GM21526 (cell line): Measurements from ENCODE around the gene NHSL2.

Experiments used
- ATAC-seq: cut with Tn5 transposase; IDR thresholded peaks from one replicate; pipeline ENCODE4 v1.9.1; 2021; ENCODE audit warnings: moderate library complexity; ENCODE audit not compliant: unreplicated experiment, low FRiP score

The NHSL2 gene

DNA sequence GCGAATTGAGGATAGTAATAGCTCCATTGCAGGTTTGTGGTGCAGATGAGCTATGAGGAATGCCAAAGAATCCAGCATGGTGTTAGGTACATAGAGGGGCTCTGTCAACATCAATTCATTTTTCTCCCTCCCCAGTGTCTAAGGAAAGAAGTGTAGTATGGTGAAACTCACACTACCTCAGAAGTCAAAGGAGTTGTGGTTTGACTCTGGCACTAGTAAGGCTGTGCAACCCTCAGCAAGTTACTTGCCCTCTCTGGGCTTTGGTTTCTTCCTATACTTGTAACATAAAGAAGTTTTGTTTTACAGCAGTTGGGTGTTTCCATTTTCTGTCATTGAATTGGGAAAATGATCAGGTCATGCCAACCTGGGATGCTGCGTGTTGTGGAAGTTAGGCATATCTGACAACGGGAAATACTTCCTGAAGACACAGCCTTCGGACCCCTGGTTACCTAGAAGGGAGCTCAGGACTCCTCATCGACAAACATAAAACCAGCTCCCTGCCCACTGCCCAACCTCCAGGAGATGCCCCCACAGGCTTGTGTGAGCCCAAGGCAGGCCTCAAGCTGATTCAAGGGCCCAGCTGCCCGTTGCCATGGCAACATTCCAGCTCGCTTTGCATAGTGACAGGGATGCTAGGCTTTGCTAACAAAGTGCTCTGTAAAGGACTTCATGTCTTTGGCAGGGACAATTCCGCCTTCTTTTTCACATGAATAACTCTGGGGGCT lies 149.7 kb downstream of the NHSL2 start:
- no peak for ATAC-seq

DNA sequence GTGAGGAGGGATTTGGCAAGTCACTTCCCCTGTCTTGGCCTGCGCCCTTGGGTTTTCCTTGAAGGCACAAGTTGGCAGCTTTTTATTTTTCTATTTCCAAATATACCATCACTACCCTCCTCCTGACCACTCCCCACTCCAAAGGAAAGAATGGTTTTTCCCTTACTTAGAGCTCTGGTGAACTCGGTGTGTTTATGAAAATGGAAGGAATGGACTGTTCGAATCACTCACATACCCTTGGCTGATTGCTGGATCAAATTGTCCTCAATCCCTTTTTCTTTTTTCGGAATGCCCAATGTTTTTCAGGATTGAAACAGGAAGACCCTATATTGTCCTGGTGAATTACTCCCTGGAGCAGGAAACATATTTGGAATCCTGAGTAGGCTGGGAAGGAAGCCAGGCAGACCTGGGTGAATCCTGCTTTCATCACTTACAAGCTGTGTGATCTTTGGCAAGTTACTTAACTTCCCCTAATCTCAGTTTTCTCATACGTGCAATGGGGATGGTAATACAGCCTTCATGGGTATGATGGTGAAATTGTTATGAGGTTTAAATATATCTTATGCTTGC lies 150.4 kb downstream of the NHSL2 start:
- no peak for ATAC-seq

DNA sequence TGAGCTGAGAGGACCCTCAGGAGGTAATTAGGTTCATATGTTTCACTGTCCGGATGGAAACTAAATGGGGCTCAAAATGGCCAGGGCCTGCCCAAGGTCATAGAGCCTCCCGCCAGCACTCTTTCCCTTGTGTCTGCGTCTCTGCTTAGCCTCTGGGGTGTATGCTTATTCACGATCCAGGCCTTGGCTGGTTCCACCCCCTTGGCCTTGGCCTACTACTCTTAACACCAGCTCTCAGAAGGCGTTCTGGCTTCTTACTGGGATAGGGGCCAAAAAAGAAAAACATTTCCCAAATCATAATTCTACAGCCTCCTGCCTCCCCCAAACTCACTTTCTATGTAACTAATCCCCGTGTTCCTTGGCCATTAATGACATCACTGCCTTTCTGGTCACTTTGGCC lies 152.3 kb downstream of the NHSL2 start:
- ATAC-seq = no peak

DNA sequence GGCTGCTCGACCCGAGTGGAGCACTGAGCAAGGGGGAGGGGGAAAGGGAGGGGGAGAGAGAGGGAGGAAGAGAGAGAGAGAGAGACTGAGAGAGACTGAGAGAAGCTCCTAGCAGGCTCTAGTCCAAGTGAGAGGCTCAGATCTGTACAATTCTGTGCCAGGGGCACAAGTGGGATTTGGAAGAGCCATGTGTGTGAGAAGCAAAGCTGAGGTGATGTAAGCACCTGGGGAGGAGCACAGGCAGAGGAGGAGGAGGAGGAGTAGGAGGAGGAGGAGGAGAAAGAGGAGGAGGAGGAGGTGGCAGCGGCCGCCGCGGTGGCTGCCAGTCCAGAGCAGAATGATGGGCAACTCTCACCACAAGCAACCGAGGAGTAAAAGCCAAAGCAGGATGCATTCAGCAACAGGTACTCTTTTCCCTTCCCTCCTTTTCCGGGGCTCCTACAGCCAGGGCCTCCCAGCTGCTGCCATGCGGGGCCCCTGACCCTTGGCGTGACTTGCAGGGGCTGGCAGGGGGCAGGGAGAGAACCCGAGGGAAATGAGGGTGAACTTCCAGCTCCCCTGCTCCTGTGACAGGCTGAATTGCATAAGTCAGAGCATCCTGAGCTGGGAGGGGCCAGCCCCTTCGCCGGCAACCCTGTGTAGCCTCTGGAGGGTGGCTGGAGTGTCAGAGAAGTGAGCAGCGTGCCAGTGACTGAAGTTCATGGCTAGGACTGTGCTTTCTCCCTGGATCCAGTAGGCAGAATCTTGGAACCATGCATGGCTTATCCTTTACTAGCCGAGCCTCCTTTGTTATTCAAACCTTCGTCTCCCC lies 158.9 kb downstream of the NHSL2 start:
- no peak for ATAC-seq

DNA sequence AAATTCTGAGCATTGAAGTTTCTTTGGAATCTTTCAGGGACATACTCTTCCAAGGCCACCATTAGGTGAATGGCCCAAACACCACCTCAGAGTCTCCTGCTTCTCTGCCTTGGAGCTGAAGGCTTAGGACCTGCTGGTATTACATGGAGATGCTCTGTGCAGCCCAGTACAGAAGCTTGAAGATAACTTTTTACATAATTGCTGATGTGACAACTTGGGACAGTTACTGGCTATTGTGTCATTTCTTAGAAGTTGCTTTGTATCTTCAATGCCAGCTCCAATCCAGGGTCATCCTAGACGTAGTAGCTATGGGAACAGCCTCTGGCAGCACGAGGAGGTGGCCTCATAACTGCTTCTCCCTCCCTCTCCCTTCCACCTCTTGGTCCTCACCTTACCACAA lies 160.6 kb downstream of the NHSL2 start:
- ATAC-seq = no peak

DNA sequence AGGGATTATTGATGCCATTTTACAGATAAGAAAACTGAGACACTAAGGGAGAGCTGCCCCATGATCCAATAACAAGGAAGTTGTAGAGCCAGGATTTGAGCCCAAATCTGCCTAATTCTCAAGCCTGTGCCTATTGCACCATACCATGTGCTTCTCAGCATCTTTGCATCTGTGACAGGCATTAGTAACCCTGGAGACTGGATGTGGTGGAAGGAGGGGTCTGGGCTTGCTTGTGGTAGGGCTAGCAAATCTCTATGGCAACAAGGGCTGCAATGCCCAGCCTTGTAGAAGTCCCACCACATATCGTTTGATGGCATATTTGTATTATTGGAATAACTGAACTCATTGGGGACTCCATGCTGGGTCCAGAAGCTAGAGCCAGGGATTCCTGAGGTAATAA lies 163.0 kb downstream of the NHSL2 start:
- ATAC-seq = no peak

DNA sequence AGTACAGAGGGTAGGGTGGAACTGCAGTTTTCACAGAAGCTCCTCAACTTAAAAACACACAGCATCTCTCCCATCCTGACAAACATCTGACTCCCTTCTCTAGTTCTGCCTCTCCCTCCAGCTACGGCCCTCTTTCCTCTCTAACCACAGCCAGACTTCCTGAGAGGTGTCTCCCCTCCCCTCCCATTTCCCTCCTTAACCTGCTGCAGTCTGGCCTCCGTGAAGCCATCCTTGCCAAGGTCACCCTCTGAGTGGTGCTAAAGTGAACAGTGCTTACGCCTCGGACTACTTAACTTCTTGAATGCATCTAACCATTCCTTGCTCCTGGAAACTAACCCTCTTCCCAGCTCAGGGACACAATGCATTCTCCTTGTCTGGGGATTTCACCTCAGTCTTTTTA lies 167.8 kb downstream of the NHSL2 start:
- no peak for ATAC-seq

DNA sequence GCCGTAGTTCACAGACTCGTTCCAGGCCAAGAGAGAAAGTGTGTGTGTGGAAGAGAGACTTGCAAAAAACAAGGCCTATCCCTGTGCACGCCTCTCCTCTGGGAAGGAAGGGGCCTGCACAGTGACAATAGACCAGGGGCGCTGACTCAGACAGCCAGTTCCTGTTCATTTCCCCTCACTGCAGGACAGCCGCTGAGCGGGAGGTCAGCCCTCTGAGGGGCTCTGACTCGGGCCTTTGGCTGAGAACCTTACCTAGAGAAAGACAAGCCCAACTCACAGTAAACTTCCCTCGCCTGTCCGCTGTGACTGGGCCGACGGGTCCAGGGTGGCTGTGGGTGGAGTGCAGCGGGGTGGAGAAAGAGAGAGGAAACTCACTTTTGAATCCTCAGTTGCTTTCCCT lies 169.0 kb downstream of the NHSL2 start:
- no peak for ATAC-seq

DNA sequence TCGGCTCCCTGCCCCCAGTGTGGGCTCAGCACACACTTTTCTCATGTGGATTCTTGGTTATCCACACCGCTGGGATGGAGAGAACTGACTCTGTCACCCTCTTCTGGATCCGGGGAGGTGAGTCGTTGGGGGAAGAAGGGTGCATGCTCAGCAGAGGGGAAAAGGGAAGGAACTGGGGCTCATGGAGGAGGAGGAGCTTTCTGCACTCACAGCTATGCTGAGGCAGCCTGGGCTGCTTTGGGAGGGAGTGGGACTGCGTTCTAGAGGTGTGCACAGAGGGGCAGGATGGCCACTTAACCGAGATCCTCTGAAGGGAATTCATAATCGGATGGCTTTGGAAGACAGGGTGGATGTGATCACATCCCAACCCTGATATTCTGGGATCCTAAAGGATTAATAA lies 169.5 kb downstream of the NHSL2 start:
- ATAC-seq = no peak

DNA sequence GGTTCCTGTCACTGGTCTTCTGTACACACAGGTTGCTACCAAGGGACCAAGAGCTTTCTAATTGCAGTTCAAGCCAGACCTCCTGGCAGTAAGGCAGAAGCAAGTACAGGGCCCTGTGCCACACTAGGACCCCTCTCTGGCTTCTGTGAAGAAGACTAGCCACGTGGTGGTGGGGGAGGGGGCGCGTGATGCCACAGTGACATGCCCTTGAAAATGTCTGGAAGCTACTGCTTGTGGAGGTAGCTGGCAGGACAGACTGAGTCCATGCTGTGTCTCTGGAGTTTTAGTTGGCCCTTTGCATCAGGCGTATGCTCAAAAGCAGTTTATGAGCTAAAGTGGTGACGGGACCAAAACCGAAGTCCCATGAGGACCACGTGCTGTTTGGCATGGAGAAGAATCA lies 170.2 kb downstream of the NHSL2 start:
- no peak for ATAC-seq

DNA sequence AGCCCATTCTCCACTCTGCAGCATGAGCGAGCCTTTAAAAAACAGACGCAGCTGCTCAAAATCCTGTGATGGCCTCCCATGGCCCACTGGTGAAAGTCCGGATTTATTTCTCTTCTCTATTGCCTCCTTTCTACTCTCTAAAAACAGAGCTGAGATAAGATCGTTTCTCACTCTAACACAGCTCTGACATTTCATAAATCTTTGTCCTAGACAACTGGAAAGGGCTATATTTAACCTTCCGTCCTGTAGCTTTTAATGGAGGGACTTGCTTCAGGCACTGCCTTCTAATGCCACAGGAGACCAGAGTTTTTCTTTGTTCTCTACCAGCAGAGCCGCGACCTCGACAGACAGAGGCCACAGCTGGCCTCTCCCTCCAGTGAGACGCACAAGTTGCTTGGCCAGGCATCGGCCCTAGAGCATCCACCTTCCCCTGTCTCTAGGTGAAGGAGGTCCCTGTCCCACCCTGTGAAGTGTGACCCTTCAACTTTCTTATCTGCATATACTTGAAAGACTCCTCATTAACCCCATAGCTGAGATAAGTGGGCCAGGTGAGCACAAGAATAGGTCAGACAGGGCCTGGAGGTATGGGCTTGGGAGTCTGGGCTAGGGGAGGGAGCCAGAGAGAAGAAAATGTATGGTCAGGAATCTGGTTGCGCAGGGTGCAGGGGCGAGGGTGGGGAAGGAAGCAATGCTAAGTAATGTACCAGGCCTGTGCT lies 171.1 kb downstream of the NHSL2 start:
- no peak for ATAC-seq

DNA sequence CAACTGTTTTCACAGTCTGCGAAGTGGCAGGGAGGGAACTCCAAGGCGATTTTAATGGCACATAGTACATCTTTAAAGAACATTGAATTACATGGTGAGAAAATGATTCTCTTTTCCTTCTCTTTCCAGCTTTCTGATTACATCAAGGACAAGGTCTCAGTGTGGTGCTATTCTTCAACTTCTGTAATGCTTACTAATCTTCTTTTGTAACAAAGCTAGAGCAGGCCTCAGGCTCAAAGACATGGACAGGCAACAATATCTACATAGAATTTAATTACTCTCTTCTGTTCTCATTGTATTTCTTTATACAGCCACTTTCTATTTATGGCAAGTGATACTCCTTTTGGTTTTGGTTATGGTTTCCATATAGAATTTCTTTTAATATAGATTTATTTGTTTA lies 172.6 kb downstream of the NHSL2 start:
- ATAC-seq = no peak

DNA sequence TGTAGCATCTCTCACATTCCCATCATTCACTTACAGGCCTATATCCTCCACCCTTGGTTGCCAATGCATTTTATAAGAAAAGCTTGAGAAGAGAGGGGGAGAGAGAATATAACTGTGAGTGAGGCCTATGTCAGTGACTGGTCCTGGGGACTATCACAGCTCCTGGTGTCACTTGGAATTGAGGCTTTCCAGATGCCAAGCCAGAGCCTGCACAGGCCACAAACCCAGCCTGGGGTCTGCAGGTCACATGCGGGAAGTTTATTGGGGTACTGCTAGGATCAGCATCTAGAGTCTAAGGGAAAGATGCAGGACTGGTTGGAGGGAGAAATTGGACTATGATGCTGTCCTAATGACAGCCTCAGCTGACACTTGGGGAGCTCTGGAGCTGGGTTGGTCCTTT lies 173.5 kb downstream of the NHSL2 start:
- no peak for ATAC-seq

DNA sequence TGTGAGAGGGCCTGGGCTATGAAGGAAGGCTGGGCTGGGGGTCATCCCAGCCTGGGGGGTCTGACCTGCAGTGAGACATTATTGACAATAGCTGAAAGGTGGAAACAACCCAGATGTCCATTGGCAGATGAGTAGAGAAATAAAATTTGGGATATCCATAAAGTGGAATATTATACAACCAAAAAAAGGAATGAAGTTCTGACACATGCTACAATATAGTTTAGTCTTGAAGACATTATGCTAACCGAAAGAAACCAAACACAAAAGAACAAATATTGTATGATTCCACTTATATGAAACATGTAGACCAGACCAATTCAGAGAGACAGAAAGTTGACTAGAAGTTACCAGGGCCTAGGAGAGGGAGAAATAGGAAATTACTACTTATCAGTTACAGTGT lies 176.3 kb downstream of the NHSL2 start:
- no peak for ATAC-seq

DNA sequence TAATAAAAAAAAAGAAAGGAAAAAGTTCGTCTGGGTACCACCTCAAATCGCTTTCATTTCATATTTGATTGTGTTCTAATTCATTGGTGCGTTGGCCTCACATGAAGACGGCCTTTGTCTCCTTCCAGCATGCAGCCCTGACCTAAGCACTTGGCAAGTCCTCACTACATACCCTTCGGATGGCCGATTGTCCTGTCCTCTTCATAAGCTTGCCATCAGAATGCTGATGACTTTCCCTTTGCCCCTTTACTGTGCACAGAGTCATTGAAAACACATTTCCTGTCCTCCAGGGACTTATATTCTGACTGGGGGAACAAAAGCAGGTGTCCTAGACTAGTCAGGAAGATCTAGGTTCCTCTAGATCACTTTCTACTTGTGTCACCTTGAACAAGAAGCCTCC lies 178.1 kb downstream of the NHSL2 start:
- no peak for ATAC-seq

DNA sequence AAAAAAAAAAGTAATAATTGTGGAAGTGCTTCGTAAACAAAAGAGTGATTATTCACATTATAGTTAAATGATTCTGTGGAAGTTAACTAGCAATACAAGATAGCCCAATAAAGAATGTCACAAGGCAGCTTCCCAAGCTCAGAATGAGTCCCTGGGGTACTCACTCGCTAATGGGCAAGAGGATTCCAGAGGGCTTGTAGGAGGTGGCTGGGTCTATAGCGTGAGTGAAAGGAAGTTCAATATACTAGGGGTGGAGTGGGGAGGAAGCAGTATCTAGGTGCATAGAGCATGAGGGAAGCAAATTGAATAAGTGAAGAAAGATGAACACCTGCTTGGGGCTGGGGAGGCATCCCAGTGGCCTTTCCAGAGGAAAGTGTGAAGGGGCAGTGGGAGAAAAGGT lies 178.6 kb downstream of the NHSL2 start:
- ATAC-seq = no peak

DNA sequence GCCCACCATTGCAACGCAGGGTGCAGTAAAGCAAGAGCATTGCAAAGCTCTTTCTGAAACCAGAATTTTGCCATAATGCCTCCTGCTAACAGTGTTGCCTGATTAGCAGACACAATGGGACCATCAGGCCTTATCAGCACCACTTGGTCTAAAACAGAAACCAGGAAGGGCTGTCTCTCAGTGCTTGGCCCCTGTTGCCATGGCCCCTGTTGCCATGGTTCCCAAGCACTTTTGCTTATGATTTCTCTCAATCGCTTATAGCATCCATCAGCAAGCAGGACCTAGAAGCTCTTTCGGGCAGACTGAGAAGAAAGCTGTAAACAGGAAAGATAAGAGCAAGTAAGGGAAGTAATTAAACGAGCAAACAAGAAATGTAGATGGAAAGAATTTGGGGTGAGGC lies 184.2 kb downstream of the NHSL2 start:
- peak; percentile 86 for ATAC-seq

DNA sequence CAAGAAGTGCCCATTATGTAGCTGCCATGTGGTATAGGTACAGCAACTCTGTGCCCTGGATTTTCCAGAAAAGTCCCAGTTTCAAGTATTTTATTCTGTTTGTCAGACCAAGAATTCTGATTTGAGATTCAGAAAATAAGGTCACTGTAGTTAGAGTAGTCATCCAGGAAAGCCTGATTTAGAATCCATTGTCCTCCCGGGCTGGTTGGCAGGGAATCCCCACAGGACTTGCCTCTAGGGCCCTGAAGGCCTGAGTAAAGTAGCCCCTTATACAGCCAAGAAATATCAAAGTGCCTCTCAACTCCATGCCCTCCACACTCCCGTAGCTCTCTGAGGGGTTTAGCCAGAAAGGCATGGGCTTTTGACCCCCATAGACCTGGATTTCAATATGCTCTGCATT lies 184.7 kb downstream of the NHSL2 start:
- ATAC-seq = no peak

DNA sequence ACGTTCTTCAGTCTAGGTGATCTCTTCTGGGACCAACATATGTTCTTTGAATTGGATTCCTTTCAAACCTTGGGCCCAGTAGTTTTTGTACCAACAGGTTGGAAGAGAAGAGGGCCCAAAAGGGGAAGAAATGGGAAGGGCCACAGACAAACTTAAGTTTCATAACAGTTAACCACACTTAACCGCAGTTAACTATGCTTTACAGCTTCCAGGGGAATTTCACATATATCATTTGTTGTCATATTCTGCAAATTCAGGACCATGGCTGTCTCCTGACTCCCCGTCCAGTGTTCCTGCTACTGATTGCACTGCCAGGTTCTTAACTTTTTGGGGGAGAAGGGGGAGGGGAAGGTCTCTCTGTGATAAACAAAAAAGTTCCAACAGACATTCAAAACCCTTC lies 186.5 kb downstream of the NHSL2 start:
- no peak for ATAC-seq

DNA sequence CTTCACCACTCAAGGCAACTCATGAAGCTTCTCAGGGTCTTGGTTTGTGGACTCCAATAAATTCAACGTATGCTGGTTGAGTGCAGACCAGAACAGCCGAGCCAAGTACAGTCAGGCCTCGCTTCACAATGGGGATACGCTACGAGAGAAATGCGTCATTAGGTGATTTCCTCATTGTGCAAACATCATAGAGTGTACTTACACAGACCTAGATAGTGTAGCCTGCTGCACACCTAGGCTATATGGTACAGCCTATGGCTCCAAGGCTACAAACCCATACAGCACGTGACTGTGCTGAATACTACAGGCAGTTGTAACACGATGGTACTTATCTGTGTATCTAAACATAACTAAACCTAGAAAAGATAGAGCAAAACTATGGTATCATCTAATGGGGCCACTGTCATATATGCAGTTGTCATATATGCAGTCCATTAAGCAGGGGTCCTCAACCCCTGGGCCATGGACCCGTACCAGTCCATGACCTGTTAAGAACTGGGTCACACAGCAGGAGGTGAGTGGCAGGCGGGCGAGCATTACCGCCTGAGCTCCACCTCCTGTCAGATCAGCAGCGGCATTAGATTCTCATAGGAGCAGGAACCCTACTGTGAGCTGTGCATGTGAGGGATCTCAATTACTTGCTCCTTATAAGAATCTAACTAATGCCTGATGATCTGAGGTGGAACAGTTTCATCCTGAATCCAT lies 189.6 kb downstream of the NHSL2 start:
- no peak for ATAC-seq
